CD4-positive, alpha-beta T cell treated with Interleukin-6 at 100 ng/mL for 8 hours (primary cell): ENCODE data around the gene SELENOO.
A peak's percentile ranks its signal among the peaks of the same experiment; 100 is the strongest.
"Not testable (repeated sequence)": the region's sequence is repeated elsewhere in the genome, so short reads cannot be mapped to it uniquely, and the experiment has no call there.

Experiments used
- DNase-seq: peaks from one replicate; pipeline ENCODE4 v3.0.0-alpha.2; 2020; ENCODE audit warnings: mixed read lengths, low spot score

Gene SELENOO, protein sequence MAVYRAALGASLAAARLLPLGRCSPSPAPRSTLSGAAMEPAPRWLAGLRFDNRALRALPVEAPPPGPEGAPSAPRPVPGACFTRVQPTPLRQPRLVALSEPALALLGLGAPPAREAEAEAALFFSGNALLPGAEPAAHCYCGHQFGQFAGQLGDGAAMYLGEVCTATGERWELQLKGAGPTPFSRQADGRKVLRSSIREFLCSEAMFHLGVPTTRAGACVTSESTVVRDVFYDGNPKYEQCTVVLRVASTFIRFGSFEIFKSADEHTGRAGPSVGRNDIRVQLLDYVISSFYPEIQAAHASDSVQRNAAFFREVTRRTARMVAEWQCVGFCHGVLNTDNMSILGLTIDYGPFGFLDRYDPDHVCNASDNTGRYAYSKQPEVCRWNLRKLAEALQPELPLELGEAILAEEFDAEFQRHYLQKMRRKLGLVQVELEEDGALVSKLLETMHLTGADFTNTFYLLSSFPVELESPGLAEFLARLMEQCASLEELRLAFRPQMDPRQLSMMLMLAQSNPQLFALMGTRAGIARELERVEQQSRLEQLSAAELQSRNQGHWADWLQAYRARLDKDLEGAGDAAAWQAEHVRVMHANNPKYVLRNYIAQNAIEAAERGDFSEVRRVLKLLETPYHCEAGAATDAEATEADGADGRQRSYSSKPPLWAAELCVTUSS

DNA sequence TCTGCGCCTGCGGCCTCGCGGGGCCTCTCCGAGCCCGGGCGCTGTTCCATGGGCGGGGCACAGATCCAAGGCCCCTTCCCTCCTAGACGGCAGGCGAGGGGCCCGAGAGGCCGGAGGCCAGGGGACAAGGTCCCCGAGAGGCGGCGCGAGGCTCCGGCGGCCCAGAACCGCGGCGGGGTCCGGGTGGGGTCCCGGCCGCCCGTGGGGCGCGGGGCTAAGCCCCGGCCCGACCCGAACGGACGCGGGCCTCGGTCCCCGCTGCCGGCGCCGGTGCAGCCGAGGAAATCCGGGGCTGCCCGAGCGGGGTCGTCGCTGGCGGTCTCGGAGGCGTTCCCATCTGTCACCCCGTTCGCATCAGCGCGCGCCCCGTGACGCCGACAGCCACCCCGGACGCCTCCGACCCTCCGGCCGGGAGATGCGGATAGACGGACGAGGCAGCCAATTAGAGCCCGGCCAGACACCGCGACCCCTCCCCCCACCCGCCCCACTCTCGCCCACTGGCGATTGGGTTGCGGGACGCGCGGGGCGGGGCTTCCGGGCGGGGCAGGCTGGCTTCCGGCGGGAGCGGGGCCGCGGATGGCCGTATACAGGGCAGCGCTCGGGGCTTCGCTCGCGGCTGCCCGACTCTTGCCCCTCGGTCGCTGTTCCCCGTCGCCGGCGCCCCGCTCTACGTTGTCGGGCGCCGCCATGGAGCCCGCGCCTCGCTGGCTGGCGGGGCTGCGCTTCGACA lies at the start of gene SELENOO:
Gene SELENOO, plus strand, starts transcription at position 551 of the 730 bp plus-strand sequence. Its CDS starts 26 bp downstream, at position 577.
- peak; percentile 92 for DNase-seq

DNA sequence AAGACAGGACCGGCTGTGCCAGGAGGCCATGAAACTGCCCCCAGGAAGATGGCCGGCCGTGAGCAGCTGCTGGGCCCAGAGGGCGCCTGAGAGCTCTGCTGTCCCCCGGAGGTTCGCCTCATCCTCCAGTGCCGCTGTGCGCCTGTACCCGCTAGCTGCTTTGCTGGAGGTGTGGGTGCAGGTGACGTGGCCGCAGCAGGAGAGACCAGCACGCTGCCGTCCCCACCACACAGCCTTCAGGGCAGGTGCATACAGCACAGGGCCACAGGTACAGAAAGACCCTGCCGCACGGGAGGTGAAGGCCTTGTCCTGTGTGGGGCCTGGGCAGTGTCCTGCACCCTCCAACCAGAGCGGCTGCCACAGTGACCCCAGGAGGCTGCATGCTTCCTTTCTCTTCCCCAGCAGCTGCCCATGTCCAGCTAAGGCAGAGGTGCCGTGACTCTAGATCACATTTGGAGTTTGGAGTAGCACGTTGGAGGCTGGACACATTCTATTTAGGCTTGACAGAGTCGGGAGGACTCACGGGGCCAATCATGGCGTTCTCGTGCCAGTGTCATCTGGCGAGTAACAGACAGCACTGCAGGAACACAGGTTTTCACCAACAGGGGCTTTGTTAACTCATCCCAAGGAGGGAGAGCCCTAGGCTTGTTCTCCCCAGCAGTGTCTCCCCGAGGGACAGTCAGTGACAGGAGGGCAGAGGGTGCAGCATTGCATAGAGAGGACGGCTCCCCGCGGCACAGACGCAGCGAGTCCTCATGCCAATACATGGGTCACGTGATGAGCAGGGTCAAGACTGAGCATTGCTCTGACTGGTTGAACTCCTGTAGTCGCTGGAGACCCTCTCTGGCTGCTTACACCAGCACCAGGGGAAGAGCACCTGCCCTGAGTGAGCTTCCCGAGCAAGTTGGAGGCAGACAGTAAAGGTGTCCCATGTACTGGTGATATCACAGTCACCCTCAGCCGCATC lies 49.0 kb upstream of the SELENOO start:
- no peak for DNase-seq

DNA sequence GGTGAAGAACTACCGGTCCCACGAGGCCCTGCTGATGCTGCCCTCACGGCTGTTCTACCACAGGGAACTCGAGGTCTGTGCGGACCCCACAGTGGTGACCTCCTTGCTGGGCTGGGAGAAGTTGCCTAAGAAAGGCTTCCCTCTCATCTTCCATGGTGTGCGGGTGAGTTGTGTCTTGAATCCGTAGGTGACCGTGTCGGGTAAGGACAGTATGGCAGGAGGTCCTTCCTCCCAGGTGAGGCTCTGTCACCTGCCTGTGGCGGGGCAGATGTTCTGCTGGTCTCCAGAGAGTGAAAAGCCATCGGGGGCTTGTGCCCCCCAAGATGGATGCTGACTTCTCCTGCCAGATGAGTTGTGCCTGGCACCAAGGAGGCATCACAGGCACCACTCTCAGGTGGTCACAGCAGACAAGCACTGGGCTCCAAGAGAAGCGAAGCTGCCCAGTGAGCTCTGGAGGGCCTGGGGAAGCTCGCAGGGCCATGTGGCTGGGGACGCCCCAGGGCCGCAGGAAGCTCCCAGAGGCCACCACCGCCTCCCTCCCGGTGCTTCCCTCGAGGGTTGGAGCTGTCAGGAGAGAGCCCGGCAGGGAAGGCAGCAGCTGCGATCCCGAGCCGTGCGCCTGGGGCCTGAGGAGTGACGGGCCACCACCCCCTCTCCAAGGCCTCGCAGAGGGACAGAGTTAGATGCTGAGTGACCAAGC lies 47.6 kb upstream of the SELENOO start:
- DNase-seq = no peak

DNA sequence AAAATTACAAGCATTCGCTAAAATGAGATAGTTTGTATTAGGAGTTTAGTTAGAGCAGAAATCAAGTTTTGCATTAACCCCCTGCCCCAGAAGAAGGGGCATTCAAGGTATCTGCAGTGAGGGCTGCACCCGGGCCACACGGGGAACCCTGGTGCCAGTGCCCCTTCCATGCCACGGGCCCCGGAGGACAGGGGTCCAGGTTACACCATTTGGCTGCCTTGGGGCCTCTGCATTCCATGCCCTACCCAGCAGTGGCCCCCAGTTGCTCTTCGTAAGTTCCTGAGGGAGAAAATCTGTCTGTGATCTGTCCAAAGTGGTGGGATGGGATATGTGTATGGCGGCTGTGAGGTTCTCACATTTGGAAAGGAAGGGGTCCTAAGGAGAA lies 47.1 kb upstream of the SELENOO start:
- DNase-seq = no peak

DNA sequence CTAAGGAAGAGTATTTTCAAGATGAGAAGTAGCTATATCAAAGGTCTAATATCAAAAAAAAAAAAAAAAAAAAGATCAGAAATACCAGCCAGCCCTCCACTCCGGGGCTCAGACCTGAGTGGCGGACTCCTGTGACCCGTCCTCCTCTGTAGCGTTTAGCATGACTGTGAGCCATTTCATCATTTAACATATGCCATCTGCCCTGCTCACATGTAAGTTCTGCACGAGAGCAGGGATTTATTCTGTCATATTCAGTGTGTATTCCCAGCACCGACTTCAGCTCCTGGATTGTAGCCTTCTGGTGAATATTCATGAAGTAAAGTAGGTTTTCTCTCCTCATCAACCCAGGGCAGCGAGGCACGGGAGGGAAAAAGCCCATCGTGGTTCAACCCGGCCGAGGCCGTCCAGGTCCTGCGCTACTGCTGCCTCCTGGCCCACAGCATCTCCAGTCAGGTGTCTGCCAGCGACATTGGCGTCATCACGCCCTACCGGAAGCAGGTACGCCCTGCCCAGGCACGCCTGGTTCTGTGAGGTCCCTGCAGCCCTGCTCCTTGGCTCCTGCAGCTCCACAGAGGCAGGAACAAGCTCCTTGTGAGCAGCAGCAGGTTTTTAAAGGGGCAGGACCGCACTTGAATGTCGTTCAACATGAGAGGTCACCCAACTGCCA lies 43.0 kb upstream of the SELENOO start:
- DNase-seq = no peak

DNA sequence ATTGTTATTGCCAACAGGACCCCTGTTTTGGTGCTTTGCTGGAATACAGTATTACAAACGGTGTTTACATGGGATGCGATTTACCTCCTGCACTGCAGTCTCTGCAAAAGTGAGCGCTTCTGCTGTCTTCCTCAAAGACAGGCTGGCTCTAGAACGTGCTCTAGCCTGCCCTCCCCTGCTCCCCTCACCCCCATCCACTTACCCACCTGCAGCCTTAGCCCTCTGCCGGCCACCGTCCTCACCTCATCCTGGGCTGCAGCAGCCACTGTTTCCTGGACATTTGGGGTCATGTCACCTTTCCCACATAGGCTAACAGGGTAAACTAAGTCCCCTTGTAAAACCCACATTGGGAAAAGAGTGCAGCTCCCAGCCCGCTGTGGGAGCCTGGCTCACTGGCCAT lies 39.9 kb upstream of the SELENOO start:
- DNase-seq = no peak

DNA sequence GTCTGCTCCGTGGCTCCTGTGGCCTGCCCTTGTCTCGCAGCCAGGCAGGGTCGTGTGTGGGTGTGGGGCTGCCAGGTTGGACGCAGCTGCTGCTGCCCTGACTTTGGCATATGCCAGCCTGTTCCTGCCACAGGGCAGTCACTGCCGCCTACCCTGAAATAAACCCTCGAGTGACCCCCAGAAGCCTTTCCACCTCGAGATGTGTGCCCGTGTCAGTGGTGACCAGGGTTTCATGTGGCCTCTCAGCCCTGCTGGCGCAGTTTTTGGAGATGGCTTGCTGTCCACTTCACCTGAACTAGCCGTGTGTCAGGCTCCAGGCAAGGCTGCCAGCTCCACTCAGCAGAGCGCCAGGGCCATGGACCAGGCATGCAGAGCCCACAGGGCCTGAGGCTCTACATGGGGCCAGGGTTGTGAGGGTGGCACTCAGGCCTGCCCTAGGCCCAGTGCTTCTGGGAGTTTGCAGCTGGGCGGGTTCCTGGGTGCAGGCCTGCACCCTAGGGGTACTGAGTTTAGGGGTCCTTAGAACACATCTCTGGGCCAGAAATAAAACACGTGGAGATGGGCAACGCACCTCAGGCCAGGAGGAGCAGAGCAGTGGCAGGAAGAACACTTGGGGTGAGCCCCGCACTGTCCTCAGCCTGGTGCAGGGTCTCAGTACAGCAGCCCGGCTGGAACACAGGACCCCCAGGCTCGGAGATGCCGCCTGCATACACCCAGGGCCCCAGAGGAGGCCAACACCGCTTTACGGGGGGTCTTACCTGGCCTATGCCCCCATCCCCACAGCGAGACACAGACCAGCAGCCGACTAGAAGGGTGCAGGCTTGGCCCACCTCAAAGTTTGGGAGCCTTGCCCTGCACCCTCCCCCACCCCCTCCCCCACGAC lies 39.1 kb upstream of the SELENOO start:
- no peak for DNase-seq

DNA sequence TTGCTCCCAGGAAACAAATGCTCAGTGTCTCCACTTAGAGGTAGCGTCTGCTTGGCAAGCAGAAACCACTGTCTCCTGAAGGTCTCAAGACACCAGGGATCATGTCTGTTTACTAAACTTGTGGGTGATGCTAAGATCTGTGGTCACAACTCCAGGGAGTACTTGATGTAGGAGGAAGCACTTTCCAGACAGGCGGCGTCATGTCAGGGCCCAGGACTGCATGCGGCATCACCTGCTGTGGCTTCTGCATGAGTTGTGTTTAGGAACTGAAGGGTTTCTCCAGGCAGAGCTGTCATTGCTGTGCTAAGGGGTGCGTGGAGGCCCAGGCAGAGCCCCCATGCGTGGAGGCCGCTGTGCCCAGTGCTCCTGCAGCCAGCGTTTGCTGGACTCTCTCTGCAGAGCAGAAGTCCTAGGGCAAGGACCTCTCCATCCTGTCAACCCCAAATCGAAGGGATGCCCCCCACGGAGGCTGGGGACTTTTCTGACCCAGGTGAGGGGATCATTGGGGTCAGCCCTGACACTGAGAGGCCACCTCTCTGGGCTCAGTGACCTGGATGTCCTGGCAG lies 38.3 kb upstream of the SELENOO start:
- no peak for DNase-seq

DNA sequence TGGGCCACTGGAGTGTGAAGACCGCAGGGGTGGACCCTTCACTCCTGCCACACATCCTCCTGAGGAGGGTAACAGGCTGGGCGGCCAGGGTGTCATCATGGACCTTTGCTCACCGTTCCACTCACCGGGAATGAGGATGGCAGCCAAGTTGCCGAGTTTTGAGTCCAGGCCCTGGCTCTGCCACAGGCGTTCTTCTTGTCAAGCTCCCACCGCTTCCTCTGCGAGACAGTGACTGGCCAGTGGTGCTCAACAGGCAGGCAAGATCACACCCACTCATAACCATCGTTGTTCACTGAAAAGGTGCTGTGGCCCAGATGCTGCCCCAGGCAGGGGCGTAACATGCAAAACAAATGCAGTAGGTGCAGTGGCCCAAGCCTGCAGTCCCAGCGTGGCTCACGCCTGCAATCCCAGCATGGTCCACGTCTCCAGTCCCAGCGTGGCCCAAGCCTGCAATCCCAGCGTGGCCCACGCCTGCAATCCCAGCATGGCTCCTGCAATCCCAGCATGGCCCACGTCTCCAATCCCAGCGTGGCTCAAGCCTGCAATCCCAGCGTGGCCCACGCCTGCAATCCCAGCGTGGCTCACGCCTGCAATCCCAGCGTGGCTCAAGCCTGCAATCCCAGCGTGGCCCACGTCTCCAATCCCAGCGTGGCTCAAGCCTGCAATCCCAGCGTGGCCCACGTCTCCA lies 35.2 kb upstream of the SELENOO start:
- no peak for DNase-seq

DNA sequence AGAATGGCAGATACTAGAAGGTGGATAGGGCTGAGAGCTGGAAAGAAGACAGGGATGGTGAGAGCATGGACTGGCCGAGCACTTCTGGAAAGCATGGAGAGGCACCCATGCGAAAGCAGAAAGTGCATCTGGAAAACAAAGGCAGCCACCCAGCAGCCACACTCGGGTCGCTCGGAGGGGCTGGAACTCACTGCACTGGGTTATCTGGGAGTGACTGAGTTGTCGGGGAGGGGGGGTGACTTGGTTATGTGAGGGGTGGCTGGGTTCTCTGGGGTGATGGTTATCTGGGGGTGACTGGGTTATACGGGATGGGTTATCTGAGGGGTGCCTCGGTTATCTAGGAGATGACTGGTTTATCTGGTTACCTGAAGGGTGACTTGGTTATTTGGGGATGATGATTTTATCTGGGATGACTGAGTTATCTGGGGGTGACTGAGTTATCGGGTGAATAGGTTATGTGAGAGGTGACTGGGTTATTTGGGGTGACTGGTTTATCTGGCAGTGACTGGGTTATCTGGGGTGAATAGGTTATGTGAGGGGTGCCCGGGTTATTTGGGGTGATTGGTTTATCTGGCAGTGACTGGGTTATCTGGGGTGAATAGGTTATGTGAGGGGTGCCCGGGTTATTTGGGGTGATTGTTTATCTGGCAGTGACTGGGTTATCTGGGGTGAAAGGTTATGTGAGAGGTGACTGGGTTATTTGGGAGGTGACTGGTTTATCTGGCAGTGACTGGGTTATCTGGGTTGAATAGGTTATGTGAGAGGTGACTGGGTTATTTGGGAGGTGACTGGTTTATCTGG lies 32.9 kb upstream of the SELENOO start:
- no peak for DNase-seq

DNA sequence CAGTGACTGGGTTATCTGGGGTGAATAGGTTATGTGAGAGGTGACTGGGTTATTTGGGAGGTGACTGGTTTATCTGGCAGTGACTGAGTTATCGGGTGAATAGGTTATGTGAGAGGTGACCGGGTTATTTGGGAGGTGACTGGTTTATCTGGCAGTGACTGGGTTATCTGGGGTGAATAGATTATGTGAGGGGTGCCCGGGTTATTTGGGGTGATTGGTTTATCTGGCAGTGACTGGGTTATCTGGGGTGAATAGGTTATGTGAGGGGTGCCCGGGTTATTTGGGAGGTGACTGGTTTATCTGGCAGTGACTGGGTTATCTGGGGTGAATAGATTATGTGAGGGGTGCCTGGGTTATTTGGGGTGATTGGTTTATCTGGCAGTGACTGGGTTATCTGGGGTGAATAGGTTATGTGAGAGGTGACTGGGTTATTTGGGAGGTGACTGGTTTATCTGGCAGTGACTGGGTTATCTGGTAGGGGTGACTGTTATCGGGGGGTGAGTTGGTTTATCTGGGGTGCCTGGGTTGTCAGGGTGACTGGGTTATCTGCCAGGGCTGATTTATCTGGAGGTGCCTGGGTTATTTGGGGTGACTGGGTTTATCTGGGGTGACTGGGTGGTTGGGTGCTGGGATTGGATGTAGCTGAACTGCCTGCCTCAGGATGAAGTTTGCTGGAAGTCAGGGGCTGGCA lies 32.2 kb upstream of the SELENOO start:
- DNase-seq = not testable (repeated sequence)

DNA sequence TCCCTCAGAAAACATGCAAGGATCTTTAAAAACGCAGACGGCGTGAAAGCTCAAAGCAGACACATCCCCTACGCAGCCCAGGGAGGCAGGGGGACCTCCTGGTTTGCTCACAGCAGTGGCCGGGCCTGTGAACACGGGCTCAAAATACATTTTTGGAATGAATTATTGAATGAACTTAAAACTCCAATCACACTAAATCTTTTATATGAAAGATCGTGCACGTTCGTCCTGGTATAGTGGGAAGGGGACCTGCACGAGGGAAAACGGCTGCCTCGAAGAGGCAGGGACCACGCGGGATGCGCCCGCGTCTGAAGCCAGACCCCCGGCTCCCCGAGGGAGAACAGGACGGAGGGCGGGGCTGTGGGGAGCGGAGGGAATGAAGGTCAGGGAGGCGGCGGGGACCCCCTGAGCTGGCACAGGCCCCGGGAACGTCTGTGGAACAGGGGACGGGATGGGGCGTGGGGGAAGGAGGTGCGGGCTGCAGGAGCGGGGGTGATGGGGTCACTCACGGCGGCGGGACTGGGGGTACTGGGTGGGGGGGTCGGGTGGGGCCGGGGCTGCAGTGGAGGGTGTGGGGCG lies 31.5 kb upstream of the SELENOO start:
- no peak for DNase-seq

DNA sequence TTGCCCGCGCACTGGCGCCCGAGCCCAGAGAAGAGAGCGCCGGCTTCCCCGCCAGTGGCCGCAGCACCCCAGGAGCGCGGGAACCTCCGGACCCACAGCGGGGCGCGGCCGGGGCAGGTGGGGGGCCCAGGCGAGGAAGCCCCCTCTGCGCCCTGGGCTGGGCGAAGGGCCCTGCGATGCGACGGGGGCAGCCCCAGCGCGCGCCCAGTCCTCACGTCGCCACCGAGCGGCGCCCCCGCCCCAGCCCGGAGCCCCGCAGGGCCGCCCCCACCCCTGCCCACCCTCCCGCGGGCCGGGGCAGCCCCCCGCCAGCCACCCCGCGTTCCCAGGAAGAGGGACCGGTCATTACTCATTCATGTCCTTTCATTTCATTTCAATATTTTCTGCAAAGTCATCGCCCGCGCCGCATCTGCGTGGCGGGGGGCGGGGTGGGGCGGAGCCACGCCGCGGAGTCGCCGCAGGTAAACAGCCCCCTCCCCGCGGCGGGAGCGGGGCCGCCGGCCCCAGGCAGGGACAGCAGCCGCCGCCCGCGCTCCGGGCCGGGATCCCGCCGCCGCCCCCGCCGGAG lies 31.0 kb upstream of the SELENOO start:
- DNase-seq = no peak

DNA sequence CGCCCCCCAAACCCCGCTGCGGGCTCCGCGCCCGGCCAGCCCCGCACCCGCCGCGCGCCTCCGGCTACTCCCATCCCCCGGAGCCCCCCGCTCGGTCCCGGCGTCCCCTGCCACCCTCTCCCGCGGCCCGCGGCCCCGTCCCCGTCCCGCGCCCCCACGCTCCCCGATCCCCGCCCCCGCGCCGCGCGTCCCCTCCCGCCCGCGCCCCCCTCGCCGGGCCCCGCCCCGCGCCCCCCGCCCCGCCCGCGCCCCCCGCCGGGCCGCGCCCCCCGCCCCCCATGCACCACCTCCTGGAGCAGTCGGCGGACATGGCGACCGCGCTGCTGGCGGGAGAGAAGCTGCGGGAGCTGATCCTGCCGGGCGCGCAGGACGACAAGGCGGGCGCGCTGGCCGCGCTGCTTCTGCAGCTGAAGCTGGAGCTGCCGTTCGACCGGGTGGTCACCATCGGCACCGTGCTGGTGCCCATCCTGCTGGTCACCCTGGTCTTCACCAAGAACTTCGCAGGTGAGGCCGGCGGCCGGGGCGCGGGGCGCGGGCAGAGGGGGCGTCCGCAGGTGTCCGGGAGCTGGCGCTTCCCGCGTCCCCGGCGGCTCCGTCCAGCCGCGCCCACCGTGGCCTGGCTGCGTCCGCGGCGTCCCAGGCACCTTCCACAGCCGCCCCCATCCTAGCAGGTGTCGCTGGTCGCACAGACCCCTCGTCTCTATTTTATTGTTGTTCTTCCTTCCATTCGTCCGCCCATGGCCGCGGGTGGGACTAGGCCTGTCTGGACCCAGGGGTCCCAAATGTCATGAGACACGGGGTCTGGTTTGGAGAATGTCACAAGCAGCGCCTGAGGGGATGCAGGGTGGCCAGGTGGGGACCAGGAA lies 30.1 kb upstream of the SELENOO start, which contains the start of gene PANX2:
Gene PANX2, plus strand, starts transcription at position 279 of the 866 bp plus-strand sequence. Its CDS starts 0 bp downstream, at position 279.
- DNase-seq = no peak

DNA sequence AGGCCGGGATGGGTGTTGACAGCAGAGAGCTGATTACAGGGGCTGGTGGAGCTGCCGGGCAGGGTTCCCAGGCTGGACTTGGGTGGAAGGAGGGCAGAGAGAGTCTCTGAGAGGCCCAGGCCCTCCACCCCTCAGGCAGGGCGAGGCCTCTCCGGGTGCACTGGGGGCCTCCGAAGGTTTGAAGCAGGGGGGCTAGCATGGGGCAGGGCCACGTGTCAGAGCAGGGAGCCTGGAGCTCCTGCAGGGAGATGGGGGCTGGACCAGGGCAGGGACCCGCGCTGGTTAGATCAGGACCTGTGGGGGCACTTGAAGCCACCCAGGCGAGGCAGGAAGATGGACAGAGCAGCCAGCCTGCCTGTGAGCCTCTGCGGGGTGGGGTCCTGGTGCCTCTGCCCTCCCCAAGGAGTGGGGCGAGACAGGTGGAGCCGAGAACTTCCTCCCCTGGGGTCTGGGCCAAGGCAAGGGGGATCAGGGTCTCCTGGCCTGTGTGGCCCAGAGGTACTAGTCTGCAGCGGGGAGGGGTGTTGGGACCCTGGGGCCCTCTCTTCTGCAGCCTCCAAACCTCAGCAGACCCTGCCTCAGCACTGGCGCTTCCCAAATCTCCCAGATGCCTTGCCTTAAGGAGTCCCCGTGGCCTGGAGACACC lies 29.4 kb upstream of the SELENOO start:
- no peak for DNase-seq
